Measurements from ENCODE around the gene SERINC4.
A peak's percentile ranks its signal among the peaks of the same experiment; 100 is the strongest.
"Not testable (repeated sequence)": the region's sequence is repeated elsewhere in the genome, so short reads cannot be mapped to it uniquely, and the experiment has no call there.

SERINC4 gene

GRCh38 chr15:43749690-43750345 is 50.2 kb downstream of the SERINC4 start:
- DNase-seq (ENCODE audit: low read depth): peak; percentile 11

- no peak for DNase-seq (ENCODE audit: low read depth)
Observed at GRCh38 chr15:43748376-43748775, 51.6 kb downstream of the SERINC4 start.

- DNase-seq (ENCODE audit: low read depth): not testable (repeated sequence)
Observed at GRCh38 chr15:43746903-43747309, 53.1 kb downstream of the SERINC4 start.

- peak; percentile 86 for DNase-seq (ENCODE audit: low read depth)
Observed at GRCh38 chr15:43746245-43746902, 53.6 kb downstream of the SERINC4 start, which contains the start of gene PDIA3. PDIA3 (plus strand) TSS chr15:43746438; CDS start chr15:43746540, 102 bp downstream.

Data from stimulated activated CD8-positive, alpha-beta memory T cell treated with anti-CD3 and anti-CD28 coated beads, Interleukin-12 subunit alpha, Interleukin-12 subunit beta, amount 100 ng/mL, for 4 hours (primary cell).